MG63 (cell line): ENCODE results near the gene CLEC17A. TPM values are rescaled to one million over a fixed set of nuclear protein-coding genes. Genes with fewer than 3 reads are reported as not detected.
"Not testable (repeated sequence)": the region's sequence is repeated elsewhere in the genome, so short reads cannot be mapped to it uniquely, and the experiment has no call there.

ENCODE experiments used
- DNase-seq: peaks from one replicate; pipeline ENCODE4 v3.0.0-alpha.2; 2020
- H3K27me3 ChIP-seq: fragments of 250-450 bp; sonication (Bioruptor Pico); 2 replicates; pipeline ENCODE4 v1.5.1; 2020; ENCODE audit warnings: mild to moderate bottlenecking, moderate library complexity
- H3K36me3 ChIP-seq: fragments of 250-450 bp; sonication (Bioruptor Pico); 2 replicates; pipeline ENCODE4 v1.5.1; 2020; ENCODE audit warnings: mild to moderate bottlenecking, moderate library complexity
- H3K4me3 ChIP-seq: fragments of 250-450 bp; sonication (Bioruptor Pico); 2 replicates; pipeline ENCODE4 v1.5.1; 2020; ENCODE audit warnings: mild to moderate bottlenecking, moderate library complexity
- H3K9me3 ChIP-seq: fragments of 250-450 bp; sonication (Bioruptor Pico); 2 replicates; pipeline ENCODE4 v1.5.1; 2020; ENCODE audit warnings: mild to moderate bottlenecking, moderate library complexity
- total RNA-seq: library from RNA; depleted of rRNA; stranded (reverse); fragments of >200 nt; shearing (Covaris generic); gene quantifications from 2 replicates; pipeline ENCODE4 v1.2.3, GENCODE V29; 2014; ENCODE audit warnings: low replicate concordance

CLEC17A gene
- total RNA-seq, 1 experiment from 2014 or later, result not detected

GRCh38 chr19:14554382-14554812 lies 28.5 kb upstream of the CLEC17A start:
- H3K9me3 ChIP-seq, result no peaks in the 10 kb centered on the region
- no peak for DNase-seq
- H3K27me3 ChIP-seq, result no peaks in the 10 kb centered on the region
- peaks cover 8% of the 10 kb centered on the region for H3K36me3 ChIP-seq
- no peak overlapping the region for H3K4me3 ChIP-seq

- DNase-seq, result no peak
- Histone ChIP-seq H3K4me3 (no peak overlapping the region), H3K36me3 (peaks cover 7% of the 10 kb centered on the region)
These were observed 26.8 kb upstream of the CLEC17A start for GRCh38 chr19:14555918-14556661.

GRCh38 chr19:14556662-14557188 lies 26.2 kb upstream of the CLEC17A start:
- H3K27me3 ChIP-seq, result no peaks in the 10 kb centered on the region
- no peak overlapping the region for H3K4me3 ChIP-seq
- H3K9me3 ChIP-seq, result no peaks in the 10 kb centered on the region
- peaks cover 7% of the 10 kb centered on the region for H3K36me3 ChIP-seq
- peak; percentile 83 for DNase-seq

More at GRCh38 chr19:14555918-14556661, 26.8 kb upstream of the CLEC17A start:
- no peaks in the 10 kb centered on the region for H3K9me3 ChIP-seq
- no peaks in the 10 kb centered on the region for H3K27me3 ChIP-seq

- Histone ChIP-seq H3K36me3 (peaks cover 20% of the 10 kb centered on the region), H3K27me3 (no peaks in the 10 kb centered on the region), H3K9me3 (no peaks in the 10 kb centered on the region), H3K4me3 (no peak overlapping the region)
- no peak for DNase-seq
These were observed 24.4 kb upstream of the CLEC17A start for GRCh38 chr19:14558370-14559066.

GRCh38 chr19:14559916-14560775 lies 22.7 kb upstream of the CLEC17A start:
- Histone ChIP-seq H3K4me3 (no peak overlapping the region), H3K36me3 (peaks cover 31% of the 10 kb centered on the region), H3K9me3 (no peaks in the 10 kb centered on the region), H3K27me3 (no peaks in the 10 kb centered on the region)
- DNase-seq, result peak; percentile 73

- Histone ChIP-seq H3K9me3 (no peaks in the 10 kb centered on the region), H3K27me3 (no peaks in the 10 kb centered on the region), H3K4me3 (no peak overlapping the region), H3K36me3 (peaks cover 37% of the 10 kb centered on the region)
- no peak for DNase-seq
These were observed 22.1 kb upstream of the CLEC17A start for GRCh38 chr19:14560776-14561108.

GRCh38 chr19:14561249-14561648 lies 21.6 kb upstream of the CLEC17A start:
- peaks cover 42% of the 10 kb centered on the region for H3K36me3 ChIP-seq
- H3K9me3 ChIP-seq, result no peaks in the 10 kb centered on the region
- H3K27me3 ChIP-seq, result no peaks in the 10 kb centered on the region
- H3K4me3 ChIP-seq, result no peak overlapping the region; the same call in 1 of the 2 replicates
- no peak for DNase-seq

GRCh38 chr19:14561847-14562351 lies 21.0 kb upstream of the CLEC17A start:
- H3K36me3 ChIP-seq, result peaks cover 43% of the 10 kb centered on the region
- DNase-seq, result peak; percentile 86
- H3K27me3 ChIP-seq, result no peaks in the 10 kb centered on the region
- H3K9me3 ChIP-seq, result no peaks in the 10 kb centered on the region
- no peak overlapping the region; the same call in 1 of the 2 replicates for H3K4me3 ChIP-seq

GRCh38 chr19:14562660-14563589 lies 20.0 kb upstream of the CLEC17A start:
- peaks cover 41% of the 10 kb centered on the region for H3K36me3 ChIP-seq
- H3K9me3 ChIP-seq, result no peaks in the 10 kb centered on the region
- no peak for DNase-seq
- H3K27me3 ChIP-seq, result no peaks in the 10 kb centered on the region
- no peak overlapping the region for H3K4me3 ChIP-seq

GRCh38 chr19:14563590-14563926 lies 19.3 kb upstream of the CLEC17A start:
- H3K9me3 ChIP-seq, result no peaks in the 10 kb centered on the region
- H3K27me3 ChIP-seq, result no peaks in the 10 kb centered on the region
- H3K36me3 ChIP-seq, result peaks cover 41% of the 10 kb centered on the region
- no peak for DNase-seq
- no peak overlapping the region for H3K4me3 ChIP-seq

GRCh38 chr19:14563989-14564651 lies 18.8 kb upstream of the CLEC17A start:
- Histone ChIP-seq H3K9me3 (no peaks in the 10 kb centered on the region), H3K27me3 (no peaks in the 10 kb centered on the region), H3K36me3 (peaks cover 41% of the 10 kb centered on the region), H3K4me3 (no peak overlapping the region)
- peak; percentile 70 for DNase-seq

GRCh38 chr19:14564652-14565297 lies 18.1 kb upstream of the CLEC17A start:
- peaks cover 44% of the 10 kb centered on the region for H3K36me3 ChIP-seq
- not testable (repeated sequence) for DNase-seq

GRCh38 chr19:14565298-14565679 lies 17.6 kb upstream of the CLEC17A start:
- Histone ChIP-seq H3K9me3 (no peaks in the 10 kb centered on the region), H3K4me3 (no peak overlapping the region), H3K27me3 (no peaks in the 10 kb centered on the region), H3K36me3 (peaks cover 49% of the 10 kb centered on the region)
- DNase-seq, result no peak

More at GRCh38 chr19:14564652-14565297, 18.1 kb upstream of the CLEC17A start:
- not testable (repeated sequence) for H3K27me3 ChIP-seq, H3K4me3 ChIP-seq, H3K9me3 ChIP-seq

GRCh38 chr19:14565765-14566711 lies 16.8 kb upstream of the CLEC17A start:
- no peak overlapping the region for H3K4me3 ChIP-seq
- H3K27me3 ChIP-seq, result no peaks in the 10 kb centered on the region
- DNase-seq, result no peak
- peaks cover 49% of the 10 kb centered on the region for H3K36me3 ChIP-seq
- H3K9me3 ChIP-seq, result no peaks in the 10 kb centered on the region
